GM23338 (cell line): Measurements from ENCODE around the gene PAK1. TPM values are rescaled to one million over a fixed set of nuclear protein-coding genes. Genes with fewer than 3 reads are reported as not detected.

ENCODE experiments used
- ATAC-seq: fragments of 200-7000 bp; cut with Tn5 transposase; 3 replicates; pipeline ENCODE4 v1.9.1; 2020
- DNase-seq: peaks from one replicate; pipeline ENCODE4 v3.0.0-alpha.2; 2015; ENCODE audit warnings: low spot score
- H2AFZ ChIP-seq: fragments of 200-600 bp; sonication (generic); 2 replicates; pipeline ENCODE4 v1.8.0; 2016; ENCODE audit warnings: antibody characterized with exemption, mild to moderate bottlenecking, moderate library complexity
- H3F3A ChIP-seq: fragments of 200-600 bp; sonication (generic); replicated peaks from 2 replicates; pipeline ENCODE4 v1.8.0; 2017; ENCODE audit warnings: antibody characterized with exemption, mixed run types, low read depth
- H3K27ac ChIP-seq: fragments of 200-600 bp; sonication (generic); 2 replicates; pipeline ENCODE4 v1.6.1; 2016; ENCODE audit warnings: low read depth
- H3K27me3 ChIP-seq: fragments of 200-600 bp; sonication (generic); 2 replicates; pipeline ENCODE4 v1.8.0; 2016; ENCODE audit warnings: mild to moderate bottlenecking, mixed run types, moderate library complexity; ENCODE audit not compliant: insufficient read depth
- H3K36me3 ChIP-seq: fragments of 200-600 bp; sonication (generic); 2 replicates; pipeline ENCODE4 v1.8.0; 2016; ENCODE audit warnings: mild to moderate bottlenecking; ENCODE audit not compliant: insufficient read depth
- H3K4me1 ChIP-seq: fragments of 200-600 bp; sonication (generic); 2 replicates; pipeline ENCODE4 v1.8.0; 2016; ENCODE audit warnings: mild to moderate bottlenecking, moderate library complexity; ENCODE audit not compliant: insufficient read depth
- H3K4me2 ChIP-seq: fragments of 200-600 bp; sonication (generic); 2 replicates; pipeline ENCODE4 v1.7.1; 2017; ENCODE audit warnings: mixed run types
- H3K4me3 ChIP-seq: fragments of 200-600 bp; sonication (generic); 2 replicates; pipeline ENCODE4 v1.6.1; 2016; ENCODE audit warnings: mixed run types
- H3K79me2 ChIP-seq: fragments of 200-600 bp; sonication (generic); replicated peaks from 2 replicates; pipeline ENCODE4 v1.8.0; 2017; ENCODE audit warnings: mild to moderate bottlenecking; ENCODE audit not compliant: insufficient read depth
- H3K9me2 ChIP-seq: fragments of 200-600 bp; sonication (generic); 2 replicates; pipeline ENCODE4 v1.8.0; 2017; ENCODE audit not compliant: insufficient read depth
- H4K20me1 ChIP-seq: fragments of 200-600 bp; sonication (generic); replicated peaks from 2 replicates; pipeline ENCODE4 v1.8.0; 2017; ENCODE audit warnings: mild to moderate bottlenecking; ENCODE audit not compliant: insufficient read depth
- H3K27ac Mint-ChIP-seq: 2 replicates; pipeline ENCODE4 v1.8.0; 2020; ENCODE audit warnings: inconsistent platforms, mild to moderate bottlenecking, moderate library complexity, mixed read lengths
- H3K27me3 Mint-ChIP-seq: 3 replicates; pipeline ENCODE4 v1.8.0; 2022; ENCODE audit warnings: low read depth, mild to moderate bottlenecking, moderate library complexity, mixed read lengths, inconsistent platforms; ENCODE audit not compliant: insufficient read depth, poor library complexity
- H3K36me3 Mint-ChIP-seq: 3 replicates; pipeline ENCODE4 v1.8.0; 2021; ENCODE audit warnings: low read depth, mild to moderate bottlenecking, inconsistent platforms, moderate library complexity, mixed read lengths
- H3K4me1 Mint-ChIP-seq: 3 replicates; pipeline ENCODE4 v1.8.0; 2020; ENCODE audit warnings: mild to moderate bottlenecking, inconsistent platforms, mixed read lengths
- H3K4me3 Mint-ChIP-seq: 3 replicates; pipeline ENCODE4 v1.8.0; 2021; ENCODE audit warnings: moderate library complexity, mild to moderate bottlenecking, inconsistent platforms, mixed read lengths
- H3K9me3 Mint-ChIP-seq: 3 replicates; pipeline ENCODE4 v1.8.0; 2020; ENCODE audit warnings: moderate library complexity, mild to moderate bottlenecking, inconsistent platforms, mixed read lengths
- EZH2 ChIP-seq: fragments of 200-600 bp; sonication (generic); IDR thresholded peaks from one replicate; pipeline ENCODE4 v1.8.0; 2017; ENCODE audit warnings: antibody characterized with exemption, mild to moderate bottlenecking, low read depth; ENCODE audit not compliant: unreplicated experiment
- EZH2phosphoT487 ChIP-seq: fragments of 200-600 bp; sonication (generic); IDR thresholded peaks from one replicate; pipeline ENCODE4 v1.8.1; 2018; ENCODE audit warnings: antibody characterized with exemption; ENCODE audit not compliant: unreplicated experiment
- STAT1 ChIP-seq: IDR thresholded peaks from one replicate; pipeline ENCODE4 v1.6.1; 2016; ENCODE audit warnings: antibody characterized with exemption; ENCODE audit not compliant: unreplicated experiment
- ZNF114 ChIP-seq: fragments of 250-450 bp; sonication (Bioruptor Pico); IDR thresholded peaks from 2 replicates; pipeline ENCODE4 v1.5.0; 2020; ENCODE audit warnings: mild to moderate bottlenecking, moderate library complexity
- ZNF331 ChIP-seq: fragments of 250-450 bp; sonication (Bioruptor Pico); IDR thresholded peaks from 2 replicates; pipeline ENCODE4 v1.5.0; 2020; ENCODE audit warnings: low read depth, mild to moderate bottlenecking, moderate library complexity
- polyA plus RNA-seq: library from polyadenylated mRNA; unstranded; fragments of >200 nt; fragmentation: Nextera tagmentation; extraction: Ambion mirVana; gene quantifications from 2 replicates; pipeline ENCODE4 v1.2.1, GENCODE V29; 2016
- total RNA-seq: library from RNA; depleted of rRNA; stranded (reverse); fragments of >200 nt; shearing (Covaris generic); gene quantifications from 2 replicates; pipeline ENCODE4 v1.2.3, GENCODE V29; 2014
- TF ChIP-seq, protein P1 (sequence below): fragments of 250-450 bp; sonication (Bioruptor Pico); IDR thresholded peaks from 2 replicates; pipeline ENCODE4 v1.5.0; 2020; ENCODE audit warnings: mild to moderate bottlenecking, moderate library complexity

PAK1 gene
- total and polyA plus RNA-seq, 2 experiments from 2014 or later, result 102 to 175 TPM

DNA sequence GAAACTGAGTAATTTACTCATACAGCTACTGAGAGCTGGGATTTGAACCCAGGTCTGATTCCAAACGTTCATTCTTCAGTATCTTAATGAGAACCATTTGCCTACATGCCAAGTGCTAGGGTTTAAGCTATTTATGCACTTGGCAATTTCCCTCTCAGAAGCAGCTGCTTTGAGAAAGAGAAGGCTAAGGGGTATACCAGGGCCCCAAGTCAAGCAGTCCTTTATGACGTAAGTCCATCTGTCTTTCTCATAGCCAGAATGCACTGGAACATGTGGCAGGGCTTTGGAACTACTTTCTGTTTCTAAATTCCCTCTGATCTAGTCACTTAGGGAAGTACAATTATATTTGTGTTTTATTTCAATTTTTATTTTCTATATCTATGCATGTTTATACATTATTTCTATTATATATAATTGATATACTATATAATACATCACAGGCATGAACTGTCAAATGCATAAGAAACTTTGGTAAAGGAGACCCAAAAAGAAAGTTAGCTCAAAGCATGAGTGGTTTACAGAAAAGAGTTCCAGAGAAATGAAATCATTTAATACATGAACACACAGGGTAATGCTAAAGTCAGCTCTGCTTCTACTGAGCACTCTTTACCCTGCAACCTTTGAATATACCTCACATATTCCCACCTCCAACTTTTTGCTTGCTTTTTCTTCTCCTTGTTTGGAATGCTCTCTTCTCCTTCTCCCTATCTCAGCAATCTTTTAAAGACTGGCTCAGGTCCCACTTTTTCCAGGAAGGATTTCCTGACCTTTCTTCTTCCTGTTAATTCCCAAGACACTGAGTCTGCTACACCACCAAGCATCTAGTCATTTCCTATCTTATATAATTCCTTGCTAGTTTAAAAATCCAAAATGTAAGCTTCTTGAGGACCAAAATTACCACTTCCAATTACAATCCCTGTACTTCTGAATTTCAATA, 91.9 kb downstream of the PAK1 start:
- no peak for ATAC-seq
- no peak for TF ChIP-seq ZNF331 (CRISPR knock-in tag)
- TF ChIP-seq EZH2phosphoT487, result no peak
- H3K27me3 ChIP-seq, result no peaks in the 10 kb centered on the region
- peaks cover 18% of the 10 kb centered on the region for H3K36me3 ChIP-seq
- Mint-ChIP-seq H3K36me3 (peaks cover 40% of the 10 kb centered on the region), H3K27me3 (peaks cover 4% of the 10 kb centered on the region), H3K4me1 (no peaks in the 10 kb centered on the region), H3K4me3 (no peak overlapping the region), H3K27ac (no peak overlapping the region; the same call in 1 of the 2 replicates), H3K9me3 (no peaks in the 10 kb centered on the region)
- H3K79me2 ChIP-seq, result peaks cover 55% of the 10 kb centered on the region
- no peak overlapping the region for H3K4me2 ChIP-seq
- peaks cover 15% of the 10 kb centered on the region for H4K20me1 ChIP-seq
- H2AFZ ChIP-seq, result no peak overlapping the region
- no peak overlapping the region for H3K27ac ChIP-seq
- DNase-seq, result no peak
- H3K4me1 ChIP-seq, result no peaks in the 10 kb centered on the region
- H3K4me3 ChIP-seq, result no peak overlapping the region
- H3K9me2 ChIP-seq, result no peaks in the 10 kb centered on the region
- 0 out of 2 replicates have a peak, but pooled peaks cover 1% of the 10 kb centered on the region for H3F3A ChIP-seq

DNA sequence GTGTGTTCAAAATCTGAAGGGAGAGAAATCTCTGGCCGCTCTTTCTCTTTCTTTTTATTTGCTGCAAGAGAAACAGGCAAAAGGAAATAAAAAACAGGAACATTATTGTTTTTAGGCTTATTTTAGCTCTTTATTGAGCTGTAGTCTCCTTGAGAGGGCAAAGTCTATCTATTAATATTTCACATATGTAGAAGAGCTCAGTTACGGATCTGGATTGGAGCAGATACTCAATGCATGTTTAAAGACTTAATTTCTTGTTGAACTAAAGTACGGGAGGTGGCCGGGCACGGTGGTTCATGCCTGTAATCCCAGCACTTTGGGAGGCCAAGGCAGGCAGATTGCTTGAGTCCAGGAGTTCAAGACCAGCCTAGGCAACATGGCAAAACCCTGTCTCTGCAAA, 94.0 kb downstream of the PAK1 start:
- Histone ChIP-seq H3K9me2 (no peaks in the 10 kb centered on the region), H3K4me3 (no peak overlapping the region), H3K79me2 (peaks cover 45% of the 10 kb centered on the region), H4K20me1 (peaks cover 15% of the 10 kb centered on the region), H3K36me3 (peaks cover 24% of the 10 kb centered on the region), H3K27me3 (no peaks in the 10 kb centered on the region), H2AFZ (no peak overlapping the region), H3K4me2 (no peak overlapping the region), H3F3A (0 out of 2 replicates have a peak, but pooled peaks cover 4% of the 10 kb centered on the region), H3K27ac (peak overlapping the region; percentile 60), H3K4me1 (no peaks in the 10 kb centered on the region)
- Mint-ChIP-seq H3K36me3 (peaks cover 50% of the 10 kb centered on the region), H3K27ac (peak overlapping the region; percentile 63), H3K4me1 (no peaks in the 10 kb centered on the region), H3K27me3 (peaks cover 4% of the 10 kb centered on the region), H3K9me3 (no peaks in the 10 kb centered on the region), H3K4me3 (no peak overlapping the region)
- TF ChIP-seq ZNF331 (CRISPR knock-in tag) (no peak), ZNF114 (CRISPR knock-in tag) (no peak), EZH2 (no peak), STAT1 (no peak)
- TF ChIP-seq, protein P1, sequence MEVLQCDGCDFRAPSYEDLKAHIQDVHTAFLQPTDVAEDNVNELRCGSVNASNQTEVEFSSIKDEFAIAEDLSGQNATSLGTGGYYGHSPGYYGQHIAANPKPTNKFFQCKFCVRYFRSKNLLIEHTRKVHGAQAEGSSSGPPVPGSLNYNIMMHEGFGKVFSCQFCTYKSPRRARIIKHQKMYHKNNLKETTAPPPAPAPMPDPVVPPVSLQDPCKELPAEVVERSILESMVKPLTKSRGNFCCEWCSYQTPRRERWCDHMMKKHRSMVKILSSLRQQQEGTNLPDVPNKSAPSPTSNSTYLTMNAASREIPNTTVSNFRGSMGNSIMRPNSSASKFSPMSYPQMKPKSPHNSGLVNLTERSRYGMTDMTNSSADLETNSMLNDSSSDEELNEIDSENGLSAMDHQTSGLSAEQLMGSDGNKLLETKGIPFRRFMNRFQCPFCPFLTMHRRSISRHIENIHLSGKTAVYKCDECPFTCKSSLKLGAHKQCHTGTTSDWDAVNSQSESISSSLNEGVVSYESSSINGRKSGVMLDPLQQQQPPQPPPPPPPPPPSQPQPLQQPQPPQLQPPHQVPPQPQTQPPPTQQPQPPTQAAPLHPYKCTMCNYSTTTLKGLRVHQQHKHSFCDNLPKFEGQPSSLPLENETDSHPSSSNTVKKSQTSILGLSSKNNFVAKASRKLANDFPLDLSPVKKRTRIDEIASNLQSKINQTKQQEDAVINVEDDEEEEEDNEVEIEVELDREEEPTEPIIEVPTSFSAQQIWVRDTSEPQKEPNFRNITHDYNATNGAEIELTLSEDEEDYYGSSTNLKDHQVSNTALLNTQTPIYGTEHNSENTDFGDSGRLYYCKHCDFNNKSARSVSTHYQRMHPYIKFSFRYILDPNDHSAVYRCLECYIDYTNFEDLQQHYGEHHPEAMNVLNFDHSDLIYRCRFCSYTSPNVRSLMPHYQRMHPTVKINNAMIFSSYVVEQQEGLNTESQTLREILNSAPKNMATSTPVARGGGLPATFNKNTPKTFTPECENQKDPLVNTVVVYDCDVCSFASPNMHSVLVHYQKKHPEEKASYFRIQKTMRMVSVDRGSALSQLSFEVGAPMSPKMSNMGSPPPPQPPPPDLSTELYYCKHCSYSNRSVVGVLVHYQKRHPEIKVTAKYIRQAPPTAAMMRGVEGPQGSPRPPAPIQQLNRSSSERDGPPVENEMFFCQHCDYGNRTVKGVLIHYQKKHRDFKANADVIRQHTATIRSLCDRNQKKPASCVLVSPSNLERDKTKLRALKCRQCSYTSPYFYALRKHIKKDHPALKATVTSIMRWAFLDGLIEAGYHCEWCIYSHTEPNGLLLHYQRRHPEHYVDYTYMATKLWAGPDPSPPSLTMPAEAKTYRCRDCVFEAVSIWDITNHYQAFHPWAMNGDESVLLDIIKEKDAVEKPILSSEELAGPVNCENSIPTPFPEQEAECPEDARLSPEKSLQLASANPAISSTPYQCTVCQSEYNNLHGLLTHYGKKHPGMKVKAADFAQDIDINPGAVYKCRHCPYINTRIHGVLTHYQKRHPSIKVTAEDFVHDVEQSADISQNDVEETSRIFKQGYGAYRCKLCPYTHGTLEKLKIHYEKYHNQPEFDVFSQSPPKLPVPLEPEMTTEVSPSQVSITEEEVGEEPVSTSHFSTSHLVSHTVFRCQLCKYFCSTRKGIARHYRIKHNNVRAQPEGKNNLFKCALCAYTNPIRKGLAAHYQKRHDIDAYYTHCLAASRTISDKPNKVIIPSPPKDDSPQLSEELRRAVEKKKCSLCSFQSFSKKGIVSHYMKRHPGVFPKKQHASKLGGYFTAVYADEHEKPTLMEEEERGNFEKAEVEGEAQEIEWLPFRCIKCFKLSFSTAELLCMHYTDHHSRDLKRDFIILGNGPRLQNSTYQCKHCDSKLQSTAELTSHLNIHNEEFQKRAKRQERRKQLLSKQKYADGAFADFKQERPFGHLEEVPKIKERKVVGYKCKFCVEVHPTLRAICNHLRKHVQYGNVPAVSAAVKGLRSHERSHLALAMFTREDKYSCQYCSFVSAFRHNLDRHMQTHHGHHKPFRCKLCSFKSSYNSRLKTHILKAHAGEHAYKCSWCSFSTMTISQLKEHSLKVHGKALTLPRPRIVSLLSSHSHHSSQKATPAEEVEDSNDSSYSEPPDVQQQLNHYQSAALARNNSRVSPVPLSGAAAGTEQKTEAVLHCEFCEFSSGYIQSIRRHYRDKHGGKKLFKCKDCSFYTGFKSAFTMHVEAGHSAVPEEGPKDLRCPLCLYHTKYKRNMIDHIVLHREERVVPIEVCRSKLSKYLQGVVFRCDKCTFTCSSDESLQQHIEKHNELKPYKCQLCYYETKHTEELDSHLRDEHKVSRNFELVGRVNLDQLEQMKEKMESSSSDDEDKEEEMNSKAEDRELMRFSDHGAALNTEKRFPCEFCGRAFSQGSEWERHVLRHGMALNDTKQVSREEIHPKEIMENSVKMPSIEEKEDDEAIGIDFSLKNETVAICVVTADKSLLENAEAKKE (CRISPR knock-in tag), result no peak
- ATAC-seq, result no peak
- no peak for DNase-seq
